GM18505 (cell line): ENCODE results near the gene ANGPTL3.
"Not testable (repeated sequence)": the region's sequence is repeated elsewhere in the genome, so short reads cannot be mapped to it uniquely, and the experiment has no call there.

Source experiments
- ATAC-seq: cut with Tn5 transposase; IDR thresholded peaks from one replicate; pipeline ENCODE4 v1.9.1; 2021; ENCODE audit not compliant: unreplicated experiment
- POLR2A ChIP-seq: IDR thresholded peaks from 4 replicates; pipeline ENCODE4 v1.6.1; 2011; ENCODE audit warnings: borderline replicate concordance; ENCODE audit not compliant: insufficient read depth, insufficient read length; ENCODE audit errors: extremely low read depth

ANGPTL3 gene

GRCh38 chr1:62597281-62597680 is at the start of gene ANGPTL3:
Gene ANGPTL3, plus strand, starts transcription at chr1:62597520. Its CDS starts 47 bp downstream, at chr1:62597567.
- TF ChIP-seq POLR2A, result no peak
- no peak for ATAC-seq

GRCh38 chr1:62561306-62561705 is 36.0 kb upstream of the ANGPTL3 start:
- TF ChIP-seq POLR2A, result no peak
- ATAC-seq, result no peak

- not testable (repeated sequence) for ATAC-seq
Observed at GRCh38 chr1:62567182-62567581, 30.1 kb upstream of the ANGPTL3 start.

GRCh38 chr1:62567926-62568325 is 29.4 kb upstream of the ANGPTL3 start:
- not testable (repeated sequence) for ATAC-seq

- not testable (repeated sequence) for ATAC-seq
Observed at GRCh38 chr1:62571517-62571916, 25.8 kb upstream of the ANGPTL3 start.

GRCh38 chr1:62572476-62572875 is 24.8 kb upstream of the ANGPTL3 start:
- TF ChIP-seq POLR2A, result no peak
- ATAC-seq, result no peak

GRCh38 chr1:62573675-62574074 is 23.6 kb upstream of the ANGPTL3 start:
- ATAC-seq, result no peak
- no peak for TF ChIP-seq POLR2A

GRCh38 chr1:62585469-62586155 is 11.7 kb upstream of the ANGPTL3 start:
- TF ChIP-seq POLR2A, result no peak
- no peak for ATAC-seq

GRCh38 chr1:62588000-62588399 is 9.3 kb upstream of the ANGPTL3 start:
- TF ChIP-seq POLR2A, result no peak
- no peak for ATAC-seq

- ATAC-seq, result no peak
- no peak for TF ChIP-seq POLR2A
Observed at GRCh38 chr1:62589321-62589720, 8.0 kb upstream of the ANGPTL3 start.

GRCh38 chr1:62590255-62590969 is 6.9 kb upstream of the ANGPTL3 start:
- no peak for ATAC-seq
- no peak for TF ChIP-seq POLR2A

GRCh38 chr1:62590970-62591368 is 6.4 kb upstream of the ANGPTL3 start:
- TF ChIP-seq POLR2A, result no peak
- ATAC-seq, result no peak

GRCh38 chr1:62593825-62594394 is 3.4 kb upstream of the ANGPTL3 start:
- no peak for ATAC-seq
- no peak for TF ChIP-seq POLR2A

GRCh38 chr1:62595647-62596046 is 1.7 kb upstream of the ANGPTL3 start:
- ATAC-seq, result no peak
- TF ChIP-seq POLR2A, result no peak
